HCT116 (cell line): ENCODE results near the gene PPFIBP1.

ENCODE experiments used
- CTCF ChIP-seq, 3 experiments: fragments of 200-600 bp in 1 of 3; sonication (generic) in 1 of 3; IDR thresholded peaks in 2 of 3; conservative IDR thresholded peaks in 1 of 3; 2 replicates each; pipeline ENCODE4 v1.5.1; 2012 to 2017; ENCODE audit warnings: low read depth in 2 of 3, low read length in 2 of 3, antibody characterized with exemption in 1 of 3, borderline replicate concordance in 1 of 3, control low read depth in 1 of 3, mild to moderate bottlenecking in 1 of 3, mixed read lengths in 1 of 3, mixed run types in 1 of 3, moderate library complexity in 1 of 3; ENCODE audit not compliant: insufficient read depth in 1 of 3
- POLR2A ChIP-seq: IDR thresholded peaks from 2 replicates; pipeline ENCODE4 v1.7.0; 2011; ENCODE audit warnings: borderline replicate concordance; ENCODE audit not compliant: insufficient read depth, insufficient read length; ENCODE audit errors: extremely low read depth
- POLR2AphosphoS5 ChIP-seq: IDR thresholded peaks from 2 replicates; pipeline ENCODE4 v1.6.1; 2011; ENCODE audit warnings: mild to moderate bottlenecking, low read depth, low read length, moderate library complexity
- SIN3A ChIP-seq: IDR thresholded peaks from 2 replicates; pipeline ENCODE4 v1.6.1; 2012; ENCODE audit warnings: low read depth
- TCF7L2 ChIP-seq: IDR thresholded peaks from 2 replicates; pipeline ENCODE4 v1.7.0; 2011; ENCODE audit warnings: borderline replicate concordance, inconsistent platforms; ENCODE audit not compliant: insufficient read depth, insufficient read length; ENCODE audit errors: extremely low read depth
- YY1 ChIP-seq: IDR thresholded peaks from 2 replicates; pipeline ENCODE4 v1.6.1; 2011; ENCODE audit warnings: low read length, low read depth, moderate library complexity, mild to moderate bottlenecking; ENCODE audit not compliant: insufficient replicate concordance; ENCODE audit errors: extremely low read depth
- ZFX ChIP-seq: fragments of 450-650 bp; IDR thresholded peaks from 2 replicates; pipeline ENCODE4 v1.6.1; 2017
- ZNF274 ChIP-seq: fragments of 200-500 bp; sonication (Bioruptor generic); IDR thresholded peaks from 2 replicates; pipeline ENCODE4 v1.6.1; 2014; ENCODE audit warnings: mild to moderate bottlenecking, low read depth, low read length, inconsistent platforms
- TF ChIP-seq, protein P1 (sequence below): IDR thresholded peaks from 2 replicates; pipeline ENCODE4 v1.6.1; 2011; ENCODE audit warnings: mild to moderate bottlenecking, low read length, moderate library complexity; ENCODE audit not compliant: insufficient replicate concordance; ENCODE audit errors: extremely low read depth
- TF ChIP-seq, protein P2 (sequence below): IDR thresholded peaks from 2 replicates; pipeline ENCODE4 v1.6.1; 2012

DNA sequence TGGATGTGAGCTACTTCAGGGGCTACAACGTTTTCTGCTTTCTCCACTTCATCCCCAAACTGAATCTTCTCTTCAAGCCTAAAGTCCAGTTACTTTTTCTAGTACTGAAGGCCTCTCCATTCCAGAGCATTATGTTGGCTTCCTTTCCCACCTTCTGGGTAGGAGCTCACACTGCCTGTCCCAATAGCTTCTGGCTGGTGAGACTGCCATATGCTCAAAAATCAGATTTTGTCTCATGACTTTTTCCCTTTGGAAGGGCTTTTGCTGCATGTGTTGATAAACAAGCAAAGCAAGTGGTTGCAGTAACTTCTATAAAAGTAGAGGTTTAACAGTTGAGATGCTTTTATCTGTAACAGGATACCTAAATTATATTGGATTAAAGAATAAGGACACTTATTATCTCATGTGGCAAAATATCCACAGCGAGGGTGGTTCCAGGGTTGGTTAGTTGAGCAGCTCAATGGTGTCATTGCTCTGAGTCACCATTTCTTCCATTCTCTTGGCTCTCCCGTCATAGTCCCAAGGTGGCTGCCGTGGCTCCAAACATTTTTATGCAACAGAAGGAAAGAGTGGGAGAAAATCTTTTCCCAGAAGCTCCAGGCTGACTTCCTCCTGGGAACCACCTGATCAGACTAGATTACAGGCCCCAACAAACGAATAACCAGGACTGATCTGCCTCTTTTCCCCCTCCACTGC, 15.1 kb upstream of the PPFIBP1 start:
- TF ChIP-seq POLR2A (no peak), TCF7L2 (no peak), POLR2AphosphoS5 (no peak), ZFX (no peak), YY1 (no peak), SIN3A (no peak), CTCF (IDR thresholded peaks at IDR 0.05 in 2 of 3, conservative IDR thresholded peaks at IDR 0.05 in 1 of 3; ENCODE audit: borderline replicate concordance in 1 of 3, insufficient read depth in 1 of 3, low read depth in 2 of 3, low read length in 2 of 3) (no peak), ZNF274 (no peak)
- TF ChIP-seq, protein P1, sequence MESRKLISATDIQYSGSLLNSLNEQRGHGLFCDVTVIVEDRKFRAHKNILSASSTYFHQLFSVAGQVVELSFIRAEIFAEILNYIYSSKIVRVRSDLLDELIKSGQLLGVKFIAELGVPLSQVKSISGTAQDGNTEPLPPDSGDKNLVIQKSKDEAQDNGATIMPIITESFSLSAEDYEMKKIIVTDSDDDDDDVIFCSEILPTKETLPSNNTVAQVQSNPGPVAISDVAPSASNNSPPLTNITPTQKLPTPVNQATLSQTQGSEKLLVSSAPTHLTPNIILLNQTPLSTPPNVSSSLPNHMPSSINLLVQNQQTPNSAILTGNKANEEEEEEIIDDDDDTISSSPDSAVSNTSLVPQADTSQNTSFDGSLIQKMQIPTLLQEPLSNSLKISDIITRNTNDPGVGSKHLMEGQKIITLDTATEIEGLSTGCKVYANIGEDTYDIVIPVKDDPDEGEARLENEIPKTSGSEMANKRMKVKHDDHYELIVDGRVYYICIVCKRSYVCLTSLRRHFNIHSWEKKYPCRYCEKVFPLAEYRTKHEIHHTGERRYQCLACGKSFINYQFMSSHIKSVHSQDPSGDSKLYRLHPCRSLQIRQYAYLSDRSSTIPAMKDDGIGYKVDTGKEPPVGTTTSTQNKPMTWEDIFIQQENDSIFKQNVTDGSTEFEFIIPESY: no peak
- TF ChIP-seq, protein P2, sequence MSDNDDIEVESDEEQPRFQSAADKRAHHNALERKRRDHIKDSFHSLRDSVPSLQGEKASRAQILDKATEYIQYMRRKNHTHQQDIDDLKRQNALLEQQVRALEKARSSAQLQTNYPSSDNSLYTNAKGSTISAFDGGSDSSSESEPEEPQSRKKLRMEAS: no peak
